Hippocampal formation (tissue), 2 donors: ENCODE measurements around the gene ANO7.
A peak's percentile ranks its signal among the peaks of the same experiment; 100 is the strongest.

Source experiments
- DNase-seq, 2 donors: peaks; one replicate each; lab custom pipeline; 2025; lab: John Stamatoyannopoulos, UW

ANO7 gene

GRCh38 chr2:241188361-241189092 is at the start of gene ANO7:
TSS of gene ANO7 (plus strand) at chr2:241188677. CDS start at chr2:241190064, 1,387 bp downstream.
- DNase-seq, result no peak

DNA sequence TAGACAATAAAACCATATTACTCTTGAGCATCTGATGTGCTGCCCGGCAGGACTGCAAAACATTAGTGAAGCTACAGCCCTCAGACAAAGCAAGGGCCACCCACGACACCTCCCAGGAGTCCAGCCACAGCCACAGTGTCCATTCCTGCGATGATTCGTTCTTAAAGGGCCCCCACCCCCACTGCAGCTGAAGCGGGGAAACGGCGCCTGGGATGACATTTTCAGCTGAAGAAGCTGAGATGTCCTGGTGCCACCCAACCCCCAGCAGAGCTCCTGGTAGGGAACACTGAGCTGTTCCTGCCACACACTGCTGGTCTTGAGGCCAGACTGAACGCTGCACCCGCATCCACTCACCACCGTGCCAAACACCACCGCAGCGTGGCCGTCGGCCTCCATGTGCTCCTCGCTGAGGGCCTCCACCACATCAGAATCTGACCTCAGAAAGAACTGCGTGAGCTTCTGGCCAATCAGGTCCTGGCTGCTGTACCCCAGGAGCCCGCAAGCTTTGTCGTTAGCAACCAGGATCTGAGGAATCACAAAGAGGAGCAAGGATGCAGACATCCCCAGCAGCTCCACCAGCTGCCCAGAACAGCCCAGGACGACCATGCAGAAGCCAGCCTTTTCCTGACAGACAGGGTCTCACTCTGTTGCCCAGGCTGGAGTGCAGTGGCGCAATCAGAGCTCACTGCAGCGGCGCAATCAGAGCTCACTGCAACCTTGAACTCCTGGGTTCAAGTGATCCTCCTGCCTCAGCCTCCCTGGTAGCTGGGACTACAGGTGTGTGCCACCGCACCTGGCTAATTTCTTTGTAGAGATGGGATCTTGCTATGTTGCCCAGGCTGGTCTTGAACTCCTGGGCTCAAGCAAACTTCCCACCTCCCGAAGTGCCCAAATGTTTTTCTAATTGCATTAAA is 48.7 kb upstream of the ANO7 start:
- no peak for DNase-seq

- DNase-seq, result no peak
These were observed 48.0 kb upstream of the ANO7 start for GRCh38 chr2:241140445-241140840.

DNA sequence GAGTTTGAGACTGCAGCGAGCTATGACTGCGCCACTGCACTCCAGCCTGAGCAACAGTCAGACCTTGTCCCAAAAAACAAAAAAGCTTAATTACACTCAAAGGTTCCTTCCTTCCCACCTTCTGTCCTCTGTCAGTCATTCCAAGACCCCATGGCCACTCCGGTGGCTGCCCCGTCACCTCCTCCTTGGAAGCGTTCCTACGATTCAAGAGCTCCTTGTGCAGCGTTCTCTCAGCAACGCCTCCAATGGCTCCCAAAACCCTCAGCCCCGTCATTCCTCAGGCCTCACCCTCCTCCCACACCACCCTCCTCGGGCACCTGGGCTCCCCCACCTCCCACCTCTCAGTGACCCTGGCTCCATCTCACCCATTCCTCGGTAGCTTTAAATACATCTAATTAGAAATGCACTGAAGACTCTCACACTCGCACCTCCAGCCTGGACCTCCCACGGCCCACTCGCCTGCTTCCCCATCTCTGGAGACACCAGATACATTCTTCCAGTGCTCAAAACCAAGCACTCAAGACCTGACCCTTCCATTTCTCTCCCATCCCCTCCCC is 47.2 kb upstream of the ANO7 start:
- DNase-seq, result no peak

DNA sequence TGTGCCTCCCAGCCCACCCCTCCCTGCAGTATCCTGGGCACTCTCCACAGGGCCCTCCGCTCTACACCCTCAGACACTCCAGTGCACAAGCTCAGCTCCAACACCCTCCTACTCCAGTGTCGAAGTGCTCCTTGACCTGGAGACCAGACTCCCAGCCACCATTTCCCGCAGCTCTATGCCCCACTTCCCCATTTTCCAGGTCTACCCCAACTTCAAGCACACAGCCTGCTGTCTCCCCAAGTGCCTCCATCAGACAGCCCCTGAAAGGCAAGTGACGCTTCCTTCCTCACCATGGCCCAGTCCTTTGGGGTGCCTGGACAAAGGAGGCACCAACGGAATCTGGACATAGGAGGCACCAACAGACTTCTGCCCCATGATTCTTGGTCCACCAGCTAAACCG is 46.4 kb upstream of the ANO7 start:
- DNase-seq, result no peak

DNA sequence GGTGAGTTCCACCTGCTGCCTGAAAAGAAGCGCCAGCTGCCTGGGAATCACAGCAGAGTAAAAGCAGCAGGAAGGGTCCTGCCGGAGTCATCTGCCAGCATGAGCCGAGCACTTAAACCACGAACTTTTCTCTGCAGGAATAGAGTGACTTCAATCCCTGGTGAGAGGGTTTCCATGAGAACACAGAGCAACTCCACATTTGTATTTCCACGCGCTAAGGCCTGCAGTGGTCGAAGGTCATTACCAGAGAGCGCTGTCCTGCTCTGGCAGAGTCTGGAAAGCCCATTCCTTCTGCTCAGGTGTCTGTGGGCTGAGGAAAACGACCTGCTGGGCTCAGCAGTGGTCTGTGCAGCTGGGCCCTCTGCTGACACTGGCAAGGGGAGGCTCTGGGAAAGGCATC is 45.9 kb upstream of the ANO7 start:
- no peak for DNase-seq

DNA sequence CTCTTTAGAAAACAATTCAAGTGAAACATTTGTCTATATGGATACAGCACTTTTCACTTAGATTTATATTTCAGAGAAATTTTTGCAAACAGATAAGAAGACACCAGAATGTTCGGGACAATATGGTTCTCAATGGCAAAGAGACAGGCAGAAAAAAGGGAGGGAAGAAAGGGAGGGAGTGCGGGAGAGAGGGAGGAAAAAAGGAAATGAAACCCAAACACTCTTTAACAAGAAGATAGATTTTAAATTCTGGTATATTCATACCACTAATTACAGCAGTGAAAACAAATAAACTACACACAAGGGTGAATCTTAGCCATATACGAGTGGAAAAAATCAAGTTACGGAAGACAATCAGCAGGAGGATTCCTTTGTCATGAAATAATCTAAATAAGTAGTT is 42.2 kb upstream of the ANO7 start:
- no peak for DNase-seq

DNA sequence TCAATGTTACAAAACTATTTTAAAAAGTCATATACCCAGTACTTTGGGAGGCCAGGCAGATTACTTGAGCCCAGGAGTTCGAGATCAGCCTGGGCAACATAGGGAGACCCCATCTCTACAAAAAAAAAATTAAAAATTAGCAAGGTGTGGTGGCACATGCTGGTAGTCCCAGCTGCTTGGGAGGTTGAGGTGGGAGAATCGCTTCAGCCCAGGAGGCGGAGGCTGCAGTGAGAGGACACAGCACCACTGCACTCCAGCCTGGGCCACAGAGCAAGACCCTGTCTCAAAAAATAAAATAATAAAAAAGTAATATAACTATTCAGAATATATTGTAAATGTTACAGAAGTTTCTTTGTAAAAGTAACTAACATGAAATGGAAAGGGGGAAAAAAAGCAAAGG is 41.1 kb upstream of the ANO7 start:
- no peak for DNase-seq

GRCh38 chr2:241148239-241148638 is 40.2 kb upstream of the ANO7 start:
- DNase-seq, result no peak

DNA sequence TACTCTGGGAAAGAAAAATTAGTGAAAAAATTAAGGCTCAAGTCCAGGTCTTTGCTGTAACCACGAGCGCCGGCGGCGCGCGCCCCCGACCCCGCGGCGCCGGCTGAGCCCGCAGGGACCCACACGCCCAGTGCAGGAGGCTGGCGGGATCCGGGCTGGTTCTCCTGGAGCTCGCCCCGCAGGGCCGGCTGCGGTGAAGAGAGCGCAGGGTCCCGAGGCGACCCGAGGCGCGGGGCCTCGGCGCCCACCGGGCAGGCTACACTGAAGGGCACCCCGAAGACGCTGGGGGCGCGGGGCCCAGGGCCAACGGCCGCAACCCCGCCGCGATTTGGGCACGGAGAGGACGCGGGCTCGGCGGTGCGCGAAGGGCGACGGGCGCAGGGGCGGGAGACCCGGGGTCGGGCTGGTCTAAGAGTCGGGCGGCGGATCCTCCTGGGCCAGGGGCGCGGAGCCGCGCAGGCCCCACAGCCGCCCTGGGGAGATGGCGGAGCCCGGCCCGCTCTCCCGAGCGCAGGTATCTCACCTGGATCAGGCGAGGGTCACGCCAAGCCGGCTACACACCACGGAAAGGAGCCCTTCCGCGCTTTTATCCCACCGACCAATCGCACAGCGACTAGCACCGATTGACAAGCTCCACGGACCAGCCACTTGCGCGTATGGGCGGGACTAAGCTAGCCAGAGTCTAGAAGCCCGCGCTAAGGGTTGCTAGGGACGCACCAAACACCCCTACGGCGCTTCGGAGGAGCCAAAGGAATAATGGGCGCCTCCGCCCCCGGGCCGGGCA is 39.4 kb upstream of the ANO7 start, which contains the start of gene PASK:
TSS of gene PASK (minus strand) at position 582 of the 784 bp plus-strand sequence. CDS start 6,440 bp downstream, outside the sequence.
- peak; percentile 89 to 94 for DNase-seq

DNA sequence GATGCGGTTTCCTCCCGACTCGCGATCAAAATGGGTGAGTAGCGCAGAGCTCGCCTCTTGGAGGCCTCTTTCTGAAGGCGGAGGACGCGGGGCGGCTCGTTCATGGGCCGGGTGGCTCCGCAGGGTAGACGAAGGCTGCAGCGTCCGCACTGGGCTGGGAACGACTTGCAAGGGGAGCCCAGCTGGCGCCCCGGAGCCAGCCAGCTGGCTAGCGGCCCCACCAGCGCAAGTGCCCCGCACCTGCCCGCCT is 38.9 kb upstream of the ANO7 start:
- no peak for DNase-seq

DNA sequence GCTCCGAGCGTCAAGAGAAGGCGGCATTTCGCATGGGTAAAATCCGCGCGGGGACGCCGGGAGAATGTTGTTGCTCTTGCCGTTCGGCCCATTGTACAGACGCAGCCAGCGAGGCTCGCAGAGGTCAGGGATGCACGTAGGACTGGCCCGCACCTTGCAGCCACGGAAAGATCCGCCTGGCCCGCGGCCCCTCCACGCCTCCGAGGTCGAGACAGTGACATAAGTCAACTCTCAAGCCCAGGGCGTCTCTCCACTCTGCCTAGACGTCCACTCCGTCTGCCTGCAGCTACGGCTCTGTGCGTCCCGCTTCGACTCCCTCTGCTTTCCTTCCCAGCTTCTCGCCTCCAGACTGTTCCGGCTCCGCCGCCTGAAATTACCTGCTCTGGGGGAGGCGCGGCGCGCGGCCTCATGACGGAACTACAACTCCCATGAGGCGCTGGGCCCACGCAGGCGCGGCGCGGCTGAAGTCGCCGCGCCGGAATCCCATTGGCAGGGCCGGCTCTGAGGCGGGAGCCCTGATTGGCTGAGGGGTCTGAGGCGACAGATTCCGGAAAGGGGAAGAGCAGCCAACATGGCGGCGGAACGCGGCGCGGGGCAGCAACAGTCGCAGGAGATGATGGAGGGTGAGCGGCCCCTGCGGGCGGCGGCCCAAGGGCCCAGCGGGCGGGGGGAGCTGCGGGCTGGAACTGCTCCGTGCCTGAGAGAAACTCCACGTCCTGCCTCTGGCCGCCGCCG is 38.4 kb upstream of the ANO7 start, which contains the start of gene PPP1R7:
TSS of gene PPP1R7 (plus strand) at position 543 of the 735 bp plus-strand sequence. CDS start at position 572, 29 bp downstream.
- DNase-seq, result peak; percentile 91 to 92

DNA sequence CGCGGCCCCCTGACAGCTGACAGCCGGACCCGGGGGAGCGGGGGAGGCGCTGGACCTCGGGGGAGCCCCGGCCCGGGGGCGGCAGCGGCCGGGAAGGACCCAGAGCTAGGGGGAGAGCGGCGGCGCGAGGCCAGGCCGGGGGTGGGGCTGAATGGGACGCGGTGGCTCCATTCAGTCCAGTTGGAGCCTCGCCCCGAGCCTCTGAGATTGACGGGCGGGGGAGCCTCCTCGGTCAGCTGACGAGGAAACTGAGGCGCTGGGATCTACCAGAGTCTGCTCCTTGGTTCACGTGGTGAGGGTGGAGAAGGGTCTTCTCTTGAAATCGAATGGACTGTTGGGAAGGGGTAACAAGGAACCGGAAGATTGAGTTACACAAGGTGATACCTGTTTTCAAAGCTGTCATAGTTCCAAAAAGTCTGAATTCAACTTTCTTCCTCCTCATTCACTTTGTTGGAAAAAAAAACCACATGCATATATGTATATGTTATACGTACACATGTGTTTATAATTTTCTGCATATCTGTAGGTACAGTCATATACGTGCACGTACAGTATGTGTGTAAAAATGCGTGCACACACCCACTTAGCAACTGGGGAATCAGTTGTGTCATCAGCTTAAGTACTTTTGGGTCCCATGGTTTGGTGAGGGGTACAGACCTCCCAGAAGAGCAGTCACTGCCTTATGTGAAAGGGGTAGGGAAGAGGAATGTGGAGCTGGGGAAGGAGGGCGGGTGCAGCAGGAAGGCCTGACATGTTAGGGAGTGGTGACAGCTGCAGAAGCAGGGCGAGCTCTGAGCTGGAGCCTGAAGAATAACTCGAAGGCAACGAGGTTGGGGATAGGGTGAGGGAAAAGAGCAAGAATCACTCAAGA is 37.6 kb upstream of the ANO7 start:
- peak in 1 of 2 donors; percentile 36 for DNase-seq

GRCh38 chr2:241151934-241152660 is 36.4 kb upstream of the ANO7 start:
- DNase-seq, result no peak

- no peak for DNase-seq
These were observed 34.9 kb upstream of the ANO7 start for GRCh38 chr2:241153616-241154015.

DNA sequence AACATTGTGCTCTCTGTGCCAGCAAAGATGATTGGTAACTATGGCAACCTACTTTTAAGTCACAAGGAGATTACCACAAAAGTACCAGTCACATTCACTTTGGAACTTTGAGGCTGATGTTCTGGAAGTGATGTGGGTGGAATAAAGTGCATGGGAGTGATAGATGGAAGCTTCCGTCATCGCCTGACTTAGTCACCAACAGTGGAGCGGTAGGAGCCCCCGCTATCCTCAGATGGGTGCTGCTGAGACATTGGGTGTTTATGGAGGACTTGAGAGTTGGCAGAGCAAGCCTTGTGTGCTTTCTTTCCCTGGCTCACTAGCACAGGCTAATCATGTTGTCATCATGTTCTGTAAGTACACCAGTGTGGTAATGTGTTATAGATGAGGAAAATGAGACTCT is 33.6 kb upstream of the ANO7 start:
- no peak for DNase-seq

DNA sequence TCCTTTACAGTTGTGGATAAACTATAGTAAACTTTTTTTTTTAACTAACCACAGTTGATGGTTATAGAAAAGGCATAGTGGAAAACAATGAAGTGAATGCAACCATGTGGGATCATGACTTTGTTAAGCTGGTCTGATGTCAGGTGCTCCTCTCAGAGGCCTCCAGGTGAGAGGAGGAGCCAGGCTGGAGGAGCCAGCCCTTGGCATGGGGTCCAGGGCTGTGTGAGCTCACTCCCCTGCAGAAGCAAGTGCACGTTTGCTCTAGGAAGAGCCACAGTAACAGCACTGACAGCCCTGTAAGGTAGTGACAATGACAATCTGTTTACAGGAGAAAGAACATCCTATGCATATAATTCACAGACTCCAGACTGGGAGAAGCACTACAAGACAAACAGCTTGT is 32.5 kb upstream of the ANO7 start:
- no peak for DNase-seq

DNA sequence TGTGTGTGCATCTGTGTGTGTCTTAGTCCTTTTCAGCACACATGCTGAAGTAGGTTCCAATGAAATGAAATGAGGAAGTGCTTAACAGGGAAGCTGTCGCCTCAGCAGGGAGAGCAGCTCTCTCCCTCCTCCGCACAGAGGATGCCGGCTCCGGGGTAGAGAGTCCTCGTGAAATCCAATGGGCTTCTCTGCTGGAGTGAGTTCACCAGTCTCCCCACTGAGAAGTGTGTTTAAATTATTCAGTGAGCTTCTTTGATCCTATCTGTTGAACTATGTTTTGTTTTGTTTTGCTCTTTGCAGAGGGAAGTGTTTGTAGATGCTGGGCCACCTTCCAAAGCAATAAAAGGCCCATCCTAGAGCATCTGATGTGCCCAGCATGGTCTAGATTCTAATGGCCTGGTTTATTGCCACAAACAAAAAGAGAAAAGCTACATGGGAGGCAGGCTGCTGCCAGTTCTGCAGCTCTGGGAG is 31.5 kb upstream of the ANO7 start:
- peak in 1 of 2 donors; percentile 7 for DNase-seq

- no peak for DNase-seq
These were observed 30.5 kb upstream of the ANO7 start for GRCh38 chr2:241157841-241158545.
